ENCODE results near the gene KDM7A.

The KDM7A gene

DNA sequence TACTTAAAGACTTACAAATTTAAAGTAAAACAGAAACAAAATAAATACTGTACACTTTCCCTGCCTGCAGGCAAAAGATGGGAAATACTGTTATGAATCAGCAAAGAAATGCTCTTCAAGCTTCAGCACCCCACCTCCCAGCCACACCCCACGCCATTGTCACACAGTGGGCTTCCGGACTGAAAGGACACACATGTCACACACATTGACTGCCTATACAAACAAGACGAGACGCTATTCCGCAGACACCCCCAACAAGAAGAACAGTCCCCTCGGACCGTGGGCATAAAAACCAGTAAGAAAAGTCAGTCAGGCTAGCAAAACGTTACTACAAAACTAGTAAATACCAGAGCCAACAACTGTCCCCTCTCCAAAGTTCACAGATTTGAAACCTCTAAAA is 91.8 kb downstream of the KDM7A start:
- peak; percentile 60 for DNase-seq (ENCODE audit: low spot score)

DNA sequence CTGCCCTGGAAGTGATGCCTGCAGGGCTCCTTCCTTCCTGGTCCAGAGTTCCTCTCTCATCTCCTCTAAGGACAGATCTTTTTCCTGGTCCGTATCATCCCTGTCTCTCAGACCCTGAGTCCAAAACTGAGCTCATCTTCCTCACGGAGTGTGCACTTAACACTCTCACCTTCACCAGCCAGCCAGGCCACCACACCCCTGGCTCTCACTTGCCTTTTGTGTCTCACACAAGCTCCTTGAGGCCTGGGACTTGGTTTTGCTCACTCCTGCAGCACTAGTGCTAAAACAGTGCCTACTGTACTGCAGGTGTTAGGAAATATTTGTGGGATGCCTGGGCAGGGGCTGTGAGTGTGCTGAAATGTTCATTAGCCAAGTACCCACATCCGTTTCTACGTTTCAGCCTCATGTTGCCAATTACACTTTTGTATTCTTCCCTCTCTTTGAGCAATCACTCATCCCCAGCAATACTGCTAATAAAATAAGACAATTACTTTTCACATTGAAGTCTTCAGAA is 92.6 kb downstream of the KDM7A start:
- peak; percentile 62 for DNase-seq (ENCODE audit: low spot score)

DNA sequence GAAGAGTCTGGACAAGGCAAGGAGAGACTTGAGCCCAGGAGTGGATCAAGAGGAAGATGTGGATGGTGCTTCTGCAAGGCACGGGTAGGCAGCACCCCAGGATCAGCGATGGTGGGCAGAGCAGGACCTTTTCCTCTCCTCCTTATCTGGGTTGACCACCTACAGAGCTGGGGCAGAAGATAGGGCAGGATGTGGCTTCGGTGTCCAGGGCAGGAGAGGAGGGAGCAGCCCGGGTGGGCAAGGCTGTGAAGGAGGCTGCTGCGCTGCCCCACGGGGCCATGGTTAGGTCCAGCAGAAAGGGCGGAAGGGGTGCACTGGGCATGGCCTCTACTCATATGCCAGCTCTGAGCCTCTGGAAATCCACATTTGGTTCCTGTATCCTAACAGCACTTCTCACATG is 94.0 kb downstream of the KDM7A start:
- no peak for DNase-seq (ENCODE audit: low spot score)

DNA sequence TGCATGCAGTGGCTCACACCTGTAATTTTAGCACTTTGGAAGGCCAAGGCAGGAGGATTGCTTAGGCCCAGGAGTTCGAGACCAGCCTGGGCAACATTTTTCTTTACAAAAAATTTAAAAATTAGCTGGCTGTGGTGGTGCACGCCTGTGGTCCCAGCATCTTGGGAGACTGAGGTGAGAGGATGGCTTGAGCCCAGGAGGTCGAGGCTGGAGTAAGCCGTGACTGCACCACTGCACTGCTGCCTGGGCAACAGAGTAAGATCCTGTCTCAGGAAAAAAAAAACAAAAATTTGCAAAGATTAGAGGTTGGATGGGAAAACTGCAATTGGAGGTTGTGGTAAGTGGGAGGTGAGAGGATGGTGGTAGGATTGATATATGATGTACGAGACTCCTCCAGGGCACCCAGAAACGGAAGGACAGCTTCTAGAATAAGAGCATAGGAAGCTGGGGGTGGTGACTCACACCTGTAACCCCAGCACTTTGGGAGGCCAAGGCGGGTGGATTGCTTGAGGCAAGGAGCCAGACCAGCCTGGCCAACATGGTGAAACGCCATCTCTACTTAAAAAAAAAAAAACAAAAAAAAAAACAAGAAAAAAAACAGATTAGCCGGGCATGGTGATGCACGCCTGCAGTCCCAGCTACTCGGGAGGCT is 94.9 kb downstream of the KDM7A start:
- no peak for DNase-seq (ENCODE audit: low spot score)

DNA sequence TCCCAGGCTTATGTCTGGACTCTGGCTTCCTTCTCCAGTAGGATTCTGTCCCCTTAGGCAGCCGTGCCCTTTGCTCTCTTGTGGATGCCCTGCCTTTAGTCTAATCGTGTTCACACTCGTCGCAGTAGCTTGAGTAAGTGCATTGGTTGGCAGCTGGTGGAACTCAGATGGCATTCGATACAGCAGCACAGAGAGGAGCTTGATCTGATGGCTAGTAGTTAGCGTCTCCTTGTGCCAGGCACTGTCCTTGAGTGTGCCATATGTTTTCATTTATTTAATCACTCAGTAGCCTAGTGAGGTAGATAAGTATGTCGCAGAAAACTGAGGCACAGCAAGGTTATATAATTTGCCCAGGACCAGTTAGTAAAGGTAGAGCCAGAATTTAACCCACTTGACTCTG is 95.9 kb downstream of the KDM7A start:
- DNase-seq (ENCODE audit: low spot score): no peak

DNA sequence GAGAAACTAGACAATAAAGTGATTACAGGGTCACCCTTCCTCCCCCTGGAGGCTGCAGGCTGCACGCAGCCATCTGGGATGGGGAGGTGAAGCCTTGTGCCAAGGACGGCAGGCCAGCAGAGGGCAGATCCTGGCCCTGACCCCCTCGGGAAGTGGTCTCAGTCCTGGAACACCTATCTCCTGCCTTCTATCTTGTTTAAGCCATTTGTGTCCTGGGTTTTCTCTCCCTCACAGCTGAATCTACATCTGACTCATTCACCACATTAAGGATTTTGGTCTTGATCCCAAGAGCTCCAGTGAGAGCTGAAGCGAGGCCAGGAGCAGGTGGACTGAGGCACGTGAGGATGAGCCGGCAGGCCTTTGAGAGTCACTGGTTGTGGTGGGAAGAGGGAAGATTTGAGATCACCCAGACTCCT is 97.7 kb downstream of the KDM7A start:
- DNase-seq (ENCODE audit: low spot score): peak; percentile 84

DNA sequence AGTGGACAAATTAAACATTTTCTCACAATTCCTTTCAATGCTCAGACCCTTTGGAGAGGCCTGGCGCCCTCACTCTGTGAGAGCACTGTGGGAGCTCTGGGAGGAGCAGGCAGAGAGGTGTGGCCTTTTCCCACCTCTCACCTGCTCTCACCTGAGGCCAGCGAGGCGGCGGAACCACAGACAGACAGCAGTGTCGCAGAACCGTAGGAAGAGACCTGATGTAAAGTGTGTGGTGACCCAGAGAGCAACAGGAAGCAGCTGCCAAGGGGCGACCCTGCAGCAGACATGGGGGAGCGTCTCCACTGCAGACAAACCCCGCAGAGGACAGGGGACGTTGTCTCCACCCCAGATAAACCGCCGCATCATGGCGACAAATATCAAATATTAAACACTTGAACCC is 98.4 kb downstream of the KDM7A start:
- DNase-seq (ENCODE audit: low spot score): no peak

DNA sequence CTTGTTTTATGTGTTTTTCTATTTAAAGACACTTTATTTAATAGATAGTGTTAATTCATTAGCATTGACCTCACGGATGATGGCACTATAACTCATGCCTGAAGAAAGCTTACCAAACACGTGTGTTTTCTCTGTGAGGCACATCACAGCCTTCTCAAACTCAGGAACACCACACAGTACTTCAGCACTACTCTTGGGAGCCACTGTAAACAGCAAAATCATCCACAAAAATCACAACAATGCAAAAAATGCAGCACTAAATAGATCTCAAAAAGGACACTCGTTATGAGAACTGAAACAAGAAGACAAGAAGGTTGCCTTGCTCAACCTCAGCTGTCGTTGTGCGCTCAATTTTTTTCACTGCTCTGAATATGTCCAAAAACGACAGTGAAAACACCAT is 102.0 kb downstream of the KDM7A start:
- no peak for DNase-seq (ENCODE audit: low spot score)

DNA sequence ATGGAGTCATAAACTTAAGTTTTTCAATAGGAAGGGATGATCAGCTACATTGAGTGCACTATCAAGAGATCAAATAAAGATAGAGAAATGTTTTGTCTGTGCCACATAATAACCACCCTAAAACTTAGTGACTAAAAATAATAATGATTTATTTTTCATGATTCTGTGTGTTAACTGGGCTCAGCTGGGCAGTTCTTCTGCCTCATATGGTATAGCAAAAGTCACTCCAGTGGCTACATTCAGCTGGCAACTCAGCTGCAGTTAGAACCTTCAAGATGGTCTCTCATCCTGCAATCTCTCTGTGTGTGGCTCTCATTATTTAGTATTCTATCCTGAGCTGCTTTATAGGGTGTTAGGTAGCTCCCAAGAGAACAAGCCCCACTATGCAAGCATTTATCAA is 106.2 kb downstream of the KDM7A start:
- no peak for DNase-seq (ENCODE audit: low spot score)

DNA sequence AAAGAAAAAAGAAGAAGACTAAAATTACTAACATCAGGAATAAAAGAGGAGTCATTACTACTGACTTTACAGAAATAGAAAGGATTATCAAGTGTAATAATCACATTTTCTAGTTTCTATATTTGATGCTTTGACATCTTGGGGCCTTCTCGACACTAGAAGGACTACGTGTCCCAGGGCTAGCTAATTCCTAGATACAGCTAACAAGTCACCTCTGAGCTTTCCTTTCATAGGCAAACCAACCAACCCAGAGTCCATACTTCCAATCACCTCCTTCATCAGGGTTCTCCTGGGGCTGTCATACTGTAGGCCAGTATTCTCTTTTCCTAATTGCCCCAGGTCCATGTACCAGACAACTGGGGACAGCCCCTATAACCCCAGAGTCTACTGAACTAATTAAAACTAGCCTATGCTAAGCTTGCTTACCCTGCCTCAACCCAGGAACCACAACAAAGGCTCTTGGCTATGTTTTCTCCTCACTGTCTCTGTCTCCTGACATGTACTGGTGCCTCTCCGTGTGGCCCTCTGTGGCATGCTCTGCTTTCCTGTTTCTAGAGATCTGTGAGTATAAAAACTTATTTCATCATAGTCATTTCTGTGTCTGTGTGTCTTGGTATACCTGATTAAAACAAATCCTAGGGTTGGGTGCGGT is 107.4 kb downstream of the KDM7A start:
- DNase-seq (ENCODE audit: low spot score): no peak

DNA sequence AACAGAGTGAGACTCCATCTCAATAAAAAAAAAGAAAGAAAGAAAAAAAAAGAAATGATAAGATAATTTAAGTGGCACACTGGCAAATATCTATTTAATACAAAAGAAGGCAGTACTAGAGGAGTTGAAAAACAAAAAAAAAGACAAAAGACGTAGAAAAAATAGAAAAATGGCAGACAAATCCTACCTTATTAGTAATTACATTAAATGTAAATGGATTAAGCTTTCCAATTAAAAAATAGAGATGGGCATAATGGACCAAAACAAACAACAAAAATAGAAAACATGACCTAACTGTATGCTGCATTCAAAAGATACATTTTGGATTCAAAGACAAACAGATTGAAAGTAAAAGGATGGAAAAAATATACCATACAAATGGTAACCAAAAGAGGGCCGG is 108.8 kb downstream of the KDM7A start:
- no peak for DNase-seq (ENCODE audit: low spot score)

DNA sequence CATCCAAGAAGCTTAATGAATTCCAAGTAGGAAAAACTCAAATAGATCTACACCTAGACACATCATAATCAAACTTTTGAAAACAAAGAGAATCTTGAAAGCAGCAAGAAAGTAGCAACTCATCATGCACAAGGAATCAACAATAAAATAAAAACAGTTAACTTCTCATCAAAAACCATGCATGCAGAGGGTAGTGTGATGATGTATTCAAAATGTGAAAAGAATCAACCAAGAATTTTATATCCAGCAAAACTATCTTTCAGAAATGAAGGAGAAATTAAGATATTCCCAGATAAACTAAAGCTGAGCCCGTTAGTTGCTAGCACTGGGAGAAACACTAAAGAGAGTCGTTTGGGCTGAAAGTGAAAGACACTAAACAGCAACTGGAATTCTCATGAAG is 109.7 kb downstream of the KDM7A start:
- no peak for DNase-seq (ENCODE audit: low spot score)

DNA sequence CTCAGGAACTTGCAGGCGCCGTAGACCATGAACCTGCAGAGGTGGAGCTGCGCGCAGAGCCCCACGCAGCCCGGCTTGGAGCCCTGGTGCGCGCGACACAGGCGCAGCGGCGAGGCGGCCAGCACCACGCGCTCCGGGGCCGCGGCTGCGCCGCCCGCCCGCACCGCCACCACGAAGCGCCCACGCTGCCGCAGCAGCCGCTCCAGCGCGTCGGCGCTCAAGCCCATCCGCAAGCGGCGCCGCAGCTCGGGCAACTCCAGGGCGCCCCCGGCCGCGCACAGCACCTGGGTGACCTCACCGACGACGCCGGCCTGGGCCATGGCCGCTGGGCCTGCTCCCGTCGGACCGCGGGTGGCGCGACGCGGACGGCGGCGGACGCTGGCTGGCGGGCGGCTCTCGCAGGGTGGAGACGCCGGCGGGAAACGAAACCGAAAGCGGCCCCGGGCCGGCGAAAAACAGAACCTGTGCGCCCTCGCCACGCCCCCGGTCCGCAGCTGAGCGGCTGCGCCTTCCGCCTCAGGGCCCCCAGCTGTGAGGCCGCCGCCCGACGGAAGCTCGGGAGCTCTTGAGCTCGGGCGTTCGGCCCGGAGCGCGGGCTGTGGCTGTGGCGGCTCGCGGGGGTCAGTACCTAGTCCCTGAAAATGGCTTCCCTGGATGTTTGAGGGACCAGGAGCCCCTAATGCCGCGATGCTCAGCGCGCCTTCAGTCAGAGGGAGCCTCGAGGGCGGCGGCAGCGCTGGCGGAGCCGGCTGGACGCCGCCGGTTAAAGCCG is 114.1 kb downstream of the KDM7A start, which contains the start of gene PARP12:
PARP12 (minus strand) TSS at position 424 of the 772 bp plus-strand sequence; CDS start at position 320, 104 bp downstream.
- DNase-seq (ENCODE audit: low spot score): peak; percentile 84

DNA sequence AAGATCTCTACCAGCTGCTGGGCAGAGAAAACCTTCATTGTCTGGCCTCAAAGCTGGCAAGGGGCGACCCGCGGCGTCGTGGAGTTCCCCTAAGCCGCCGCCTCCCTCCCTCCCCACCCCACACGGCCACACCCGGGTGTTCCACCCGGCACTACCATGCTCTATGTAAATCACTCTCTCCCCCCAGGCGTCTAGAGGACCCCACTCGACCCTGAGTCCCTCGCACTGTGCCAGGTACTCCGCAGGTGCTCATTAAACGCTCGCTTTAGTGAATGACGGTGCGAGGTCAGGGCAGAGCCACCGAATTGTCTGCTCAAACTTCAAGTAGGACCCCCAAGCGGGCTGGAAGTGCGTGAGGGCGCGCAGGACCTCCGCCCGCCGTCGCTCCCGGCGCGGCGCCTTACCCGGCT is 114.7 kb downstream of the KDM7A start:
- DNase-seq (ENCODE audit: low spot score): no peak

DNA sequence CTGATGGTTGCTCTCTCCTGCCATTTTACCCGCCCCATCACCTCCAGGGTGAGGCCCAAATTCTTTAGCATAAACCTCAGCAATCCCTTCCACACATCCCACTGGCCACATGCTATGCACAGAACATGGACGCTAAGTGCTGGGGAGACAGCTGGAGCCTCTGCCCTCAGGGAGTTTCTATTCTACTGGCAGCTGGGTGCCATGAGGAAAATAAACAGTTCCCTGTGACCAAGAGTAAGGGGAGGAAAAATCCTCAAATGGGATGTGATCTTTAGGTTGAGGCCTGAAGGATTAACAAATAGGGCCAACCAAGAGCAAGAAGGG is 115.2 kb downstream of the KDM7A start:
- DNase-seq (ENCODE audit: low spot score): no peak

DNA sequence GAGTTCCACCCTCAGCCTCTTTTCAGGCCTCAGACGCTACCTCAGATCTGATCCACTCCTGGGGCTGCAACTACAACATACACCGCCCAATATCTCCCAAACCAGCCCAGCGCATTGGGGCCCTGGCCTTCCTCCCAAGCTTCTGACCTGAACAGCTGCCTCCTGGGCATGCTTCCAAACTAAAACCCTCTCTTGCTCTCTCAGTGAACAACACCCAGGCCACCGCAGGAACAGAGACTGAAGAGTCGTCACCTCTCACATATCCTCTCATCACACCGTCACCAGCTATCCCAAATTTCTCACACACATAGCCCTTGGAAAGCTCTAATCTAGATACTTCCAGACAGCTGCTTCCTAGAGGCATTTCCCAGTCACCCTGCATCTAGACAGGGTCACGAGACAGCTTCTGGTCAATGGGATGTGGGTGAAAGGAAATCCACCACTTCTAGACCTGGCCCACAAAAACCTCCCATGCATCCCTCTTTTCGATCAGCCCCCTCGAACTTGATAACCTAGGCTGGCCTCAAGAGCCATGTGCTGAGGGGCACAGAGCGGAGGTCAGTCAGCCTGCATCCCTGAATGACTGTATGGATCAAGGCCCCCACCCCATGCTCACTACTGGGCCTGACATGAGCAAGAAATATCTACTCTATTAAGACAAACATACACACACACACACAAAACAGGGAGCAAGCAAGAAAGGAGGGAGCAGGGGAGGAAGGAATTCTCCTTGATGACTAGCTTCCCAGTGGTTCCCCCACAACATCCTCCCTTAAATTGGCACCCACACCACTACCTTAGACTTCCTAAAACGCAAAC is 115.8 kb downstream of the KDM7A start:
- no peak for DNase-seq (ENCODE audit: low spot score)

DNA sequence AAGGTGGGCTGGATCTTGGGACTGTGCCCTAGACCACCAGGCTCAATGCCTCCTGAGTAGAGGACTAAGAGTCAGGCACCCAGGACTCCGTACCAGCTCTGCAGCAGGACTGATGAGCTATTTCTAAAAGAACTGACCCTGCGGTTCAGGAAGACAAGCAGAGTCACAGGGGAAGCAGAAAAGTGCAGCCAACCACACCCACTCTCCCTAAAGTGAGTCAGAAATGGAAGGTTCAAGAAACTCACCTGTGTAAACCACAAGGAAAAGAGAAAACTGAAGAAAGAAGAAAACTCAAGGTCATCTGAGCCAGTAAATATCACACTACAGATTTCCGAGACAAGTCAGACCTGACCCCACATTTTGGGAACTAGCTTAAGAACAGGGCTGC is 116.5 kb downstream of the KDM7A start:
- no peak for DNase-seq (ENCODE audit: low spot score)

DNA sequence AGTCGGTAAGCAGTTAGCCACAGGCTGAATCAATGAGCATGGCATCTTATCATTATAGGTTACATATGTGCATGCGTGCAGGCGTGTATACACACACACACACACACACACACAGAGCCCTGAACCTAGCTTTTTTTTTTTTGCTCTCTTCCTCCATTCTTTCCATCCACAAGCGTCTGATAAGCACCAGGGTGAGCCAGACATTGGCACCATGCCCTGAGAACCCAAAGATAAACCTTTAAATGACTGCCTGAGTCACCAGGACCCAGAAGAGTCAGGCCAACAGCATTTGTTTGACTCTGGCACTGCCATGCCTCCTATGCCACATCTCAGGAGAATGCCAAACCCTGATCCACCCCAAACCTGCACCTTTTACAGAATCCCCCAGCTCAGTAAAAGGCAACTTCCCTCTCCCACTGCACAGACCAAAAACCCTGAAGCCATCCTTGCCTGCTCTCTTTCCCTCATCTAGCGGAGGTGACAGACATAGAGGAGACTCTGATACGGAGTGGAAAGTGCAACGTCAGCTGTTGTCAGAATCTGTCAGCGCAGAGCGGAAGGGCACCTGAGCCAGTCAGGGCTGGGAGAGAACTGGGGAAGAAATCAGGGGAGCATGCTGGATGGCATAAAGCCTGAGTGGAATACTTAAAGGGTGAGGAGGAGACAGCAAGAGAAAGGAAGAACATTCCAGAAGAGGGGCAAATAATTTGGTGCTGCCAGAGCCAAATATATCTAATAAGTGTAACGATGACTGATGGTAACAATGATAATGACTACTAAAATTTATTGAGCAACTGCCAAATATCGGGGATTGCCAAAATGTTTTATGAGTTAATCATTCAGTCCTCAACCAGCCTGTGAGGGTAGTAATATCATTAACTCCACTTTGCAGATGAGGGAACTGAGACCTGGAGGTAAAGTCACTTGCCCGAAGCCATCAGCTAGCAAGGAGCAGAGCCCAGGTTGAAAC is 117.2 kb downstream of the KDM7A start:
- DNase-seq (ENCODE audit: low spot score): peak; percentile 43

DNA sequence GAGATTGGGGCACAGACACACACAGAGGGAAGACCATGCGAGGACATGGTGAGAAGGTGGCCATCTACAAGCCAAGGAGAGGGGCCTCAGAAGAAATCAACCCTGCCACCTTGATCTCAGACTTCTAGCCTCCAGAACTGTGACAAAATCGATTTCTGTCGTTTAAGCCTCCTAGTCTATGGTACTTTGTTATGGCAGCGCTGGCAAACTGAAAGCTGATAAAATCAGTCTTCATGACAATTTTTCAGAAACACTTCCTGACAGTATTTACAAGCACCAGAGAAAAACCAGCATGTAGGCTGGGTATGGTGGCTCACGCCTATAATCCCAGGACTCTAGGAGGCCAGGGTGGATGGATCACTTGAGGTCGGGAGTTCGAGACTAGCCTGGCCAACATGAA is 118.3 kb downstream of the KDM7A start:
- no peak for DNase-seq (ENCODE audit: low spot score)

DNA sequence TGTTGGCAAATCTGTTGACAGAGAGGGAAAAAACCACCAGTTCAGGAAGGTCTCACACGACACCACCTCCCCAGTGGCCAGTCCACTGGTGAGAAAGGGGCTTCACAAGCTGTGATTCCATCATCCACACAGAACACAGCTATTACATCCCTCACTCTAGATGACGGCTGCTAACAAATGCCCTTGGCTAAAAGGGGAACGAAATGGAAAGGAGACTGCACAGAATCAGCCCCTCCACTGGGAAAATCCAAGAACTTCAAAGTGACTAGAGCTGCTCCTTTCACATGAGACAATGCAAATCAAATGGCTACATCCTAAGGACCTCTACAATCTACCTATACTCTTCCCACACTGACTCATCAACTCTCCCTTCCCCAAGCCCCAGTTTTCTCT is 119.6 kb downstream of the KDM7A start:
- no peak for DNase-seq (ENCODE audit: low spot score)
